GM21528 (cell line): ENCODE data around the gene RTRAF.
A peak's percentile ranks its signal among the peaks of the same experiment; 100 is the strongest.

ENCODE experiments used
- ATAC-seq: cut with Tn5 transposase; IDR thresholded peaks from one replicate; pipeline ENCODE4 v1.9.1; 2021; ENCODE audit warnings: mild to moderate bottlenecking, moderate library complexity; ENCODE audit not compliant: unreplicated experiment, low FRiP score

RTRAF gene

DNA sequence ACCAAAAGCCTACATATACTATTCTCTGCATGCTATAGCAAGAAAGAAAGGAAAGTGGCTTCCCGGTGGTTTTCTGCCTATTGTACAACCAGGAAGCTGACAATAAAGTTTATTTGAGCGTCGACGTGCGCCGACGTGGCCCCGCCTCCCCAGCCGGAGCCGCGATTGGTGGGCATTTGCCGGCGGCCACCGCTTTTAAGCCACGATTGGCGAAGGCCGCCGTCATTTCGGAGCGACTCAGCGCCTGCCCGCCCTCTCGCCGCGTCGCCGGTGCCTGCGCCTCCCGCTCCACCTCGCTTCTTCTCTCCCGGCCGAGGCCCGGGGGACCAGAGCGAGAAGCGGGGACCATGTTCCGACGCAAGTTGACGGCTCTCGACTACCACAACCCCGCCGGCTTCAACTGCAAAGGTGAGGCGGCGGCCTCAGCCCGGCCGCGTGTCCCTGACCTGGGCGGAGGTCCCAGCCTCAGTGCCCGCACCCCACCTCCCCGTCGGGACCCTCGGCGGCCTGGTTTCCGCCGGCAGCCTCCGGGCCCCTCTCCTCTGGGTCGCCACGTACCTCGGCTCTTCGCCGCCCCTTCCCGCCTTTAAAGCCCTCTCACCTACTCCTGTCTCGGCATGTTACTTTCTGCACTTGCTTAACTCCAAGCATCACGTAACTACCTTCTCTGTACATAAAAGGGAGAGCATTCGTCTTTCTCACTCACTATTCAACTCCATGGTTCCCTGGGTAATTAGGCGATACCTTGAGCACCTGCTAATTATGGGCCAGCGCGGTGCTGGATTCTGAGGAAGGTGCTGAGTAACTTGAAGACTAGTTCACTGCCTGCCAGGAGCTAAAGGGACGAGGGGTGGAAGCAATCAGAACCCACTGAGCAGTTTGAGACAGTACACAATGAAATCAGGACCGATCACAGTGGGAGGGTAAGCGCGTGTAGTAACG, at the start of gene RTRAF:
Gene RTRAF (plus strand): TSS at position 254 of the 942 bp plus-strand sequence. CDS start 94 bp downstream, at position 348.
- peak; percentile 96 for ATAC-seq

DNA sequence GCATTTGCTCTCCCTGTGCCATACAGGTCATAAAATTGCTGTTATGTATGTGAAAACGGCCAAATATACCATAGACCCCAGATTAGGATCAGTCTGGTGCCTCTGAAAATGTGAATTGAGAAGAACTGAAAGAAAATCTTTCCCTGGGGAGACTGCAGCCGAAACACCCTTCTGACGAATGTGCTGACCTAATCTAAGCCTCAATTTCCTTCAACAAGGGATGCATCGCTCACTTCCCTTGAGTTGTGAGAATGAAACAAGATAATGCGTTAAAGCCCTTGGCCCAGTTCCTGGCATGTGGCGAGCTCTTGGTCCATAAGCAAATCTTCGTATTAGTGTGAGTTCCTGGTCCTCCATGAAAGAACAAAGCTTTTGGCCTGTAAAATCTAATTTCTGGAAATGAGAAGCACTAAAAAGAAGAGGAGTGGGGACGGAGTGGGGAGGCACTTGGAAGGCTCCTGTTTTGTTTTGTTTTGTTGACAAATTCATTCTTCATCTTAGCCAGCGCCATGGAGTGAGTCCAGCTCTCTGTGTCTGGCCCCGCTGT, 49.5 kb upstream of the RTRAF start:
- no peak for ATAC-seq

DNA sequence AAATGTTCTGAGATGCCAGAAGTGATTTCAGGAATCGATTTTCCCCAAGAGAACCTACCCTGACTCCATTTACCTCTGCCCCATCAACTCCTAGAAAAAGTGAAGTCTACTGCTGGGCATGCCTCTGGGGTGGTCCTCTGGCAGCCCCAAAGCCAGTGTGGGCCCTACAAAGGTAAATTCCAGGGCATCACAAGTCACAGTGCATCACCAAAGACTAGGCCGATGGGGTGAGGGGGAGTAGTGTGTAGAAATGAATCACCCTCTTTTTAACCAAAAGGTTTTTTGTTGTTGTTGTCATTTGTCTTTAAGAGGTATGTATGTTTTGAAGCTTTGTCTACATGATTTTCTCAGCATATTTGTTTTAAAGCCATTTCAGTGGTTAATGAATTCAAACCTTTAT, 46.4 kb upstream of the RTRAF start:
- no peak for ATAC-seq

DNA sequence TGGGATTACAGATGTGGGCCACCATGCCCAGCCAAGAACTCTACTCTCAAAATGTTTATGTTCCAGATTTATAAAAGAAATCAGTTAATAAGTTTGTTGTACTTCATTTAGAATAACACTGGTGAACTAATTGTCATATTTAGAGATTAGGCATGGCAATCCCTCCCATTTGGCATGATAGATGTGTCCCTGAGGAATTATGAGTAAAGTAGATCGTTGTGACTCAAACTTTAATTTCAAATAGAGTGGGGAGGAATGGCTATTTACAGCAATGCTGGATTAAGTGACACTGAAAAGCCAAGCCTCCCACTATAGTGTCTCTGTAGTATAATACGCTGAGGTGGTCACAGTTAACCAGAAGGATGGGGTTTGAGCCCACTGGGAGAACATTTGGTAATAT, 39.3 kb upstream of the RTRAF start:
- no peak for ATAC-seq

DNA sequence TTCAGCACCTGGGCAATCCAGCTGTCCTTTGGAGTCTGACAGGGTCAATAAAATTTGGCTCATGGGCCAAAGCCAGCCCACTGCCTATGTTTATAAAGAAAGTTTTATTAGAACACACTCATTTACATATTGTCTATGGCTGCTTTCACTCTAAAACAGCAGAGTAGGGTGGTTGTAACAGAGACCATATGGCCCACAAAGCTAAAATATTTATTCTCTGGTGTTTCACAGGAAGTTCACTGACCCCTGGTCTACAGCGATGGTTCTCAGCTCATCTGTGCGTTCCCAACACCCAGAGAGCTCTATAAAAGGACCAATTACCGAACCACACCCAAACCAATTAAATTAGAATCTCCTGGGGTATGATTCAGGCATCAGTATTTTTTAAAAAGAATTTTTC, 37.7 kb upstream of the RTRAF start:
- ATAC-seq = no peak

DNA sequence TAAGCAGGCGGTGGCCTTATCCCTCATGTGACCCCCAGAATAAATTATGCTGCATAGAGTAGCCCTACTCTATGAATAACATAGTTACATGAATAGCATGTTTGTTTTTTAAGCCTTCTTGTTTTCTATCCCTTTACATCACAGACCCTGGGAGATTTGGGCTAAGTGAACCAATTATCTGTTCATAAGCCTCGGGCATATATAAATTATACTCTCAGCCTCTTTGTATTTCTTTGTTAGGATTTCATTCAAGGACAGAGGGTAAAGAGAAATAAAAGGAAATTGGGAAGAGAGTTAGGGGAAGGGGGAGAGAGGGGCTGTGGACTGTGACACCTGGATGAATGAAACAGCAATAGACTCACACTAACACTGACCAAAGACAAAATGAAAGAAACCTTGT, 35.3 kb upstream of the RTRAF start:
- ATAC-seq = no peak

DNA sequence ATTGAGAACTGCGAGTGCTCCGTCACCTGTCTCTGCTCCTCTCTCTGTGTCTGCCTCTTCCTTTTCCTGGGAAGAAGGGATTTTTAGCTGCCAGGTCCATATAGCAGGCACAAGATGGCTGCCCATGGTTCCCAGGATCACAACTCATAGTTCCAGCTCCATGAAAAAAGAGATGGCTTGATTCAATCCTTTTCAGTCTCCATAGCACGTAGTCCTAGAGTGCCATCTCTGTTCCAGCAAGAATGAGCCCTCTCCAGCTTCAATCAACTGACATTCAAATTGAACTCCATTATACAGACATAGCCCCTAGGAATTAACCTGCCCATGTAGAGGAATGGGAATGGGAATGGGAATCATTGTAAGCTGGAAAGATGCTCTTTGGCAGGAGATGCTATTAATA, 34.7 kb upstream of the RTRAF start:
- no peak for ATAC-seq

DNA sequence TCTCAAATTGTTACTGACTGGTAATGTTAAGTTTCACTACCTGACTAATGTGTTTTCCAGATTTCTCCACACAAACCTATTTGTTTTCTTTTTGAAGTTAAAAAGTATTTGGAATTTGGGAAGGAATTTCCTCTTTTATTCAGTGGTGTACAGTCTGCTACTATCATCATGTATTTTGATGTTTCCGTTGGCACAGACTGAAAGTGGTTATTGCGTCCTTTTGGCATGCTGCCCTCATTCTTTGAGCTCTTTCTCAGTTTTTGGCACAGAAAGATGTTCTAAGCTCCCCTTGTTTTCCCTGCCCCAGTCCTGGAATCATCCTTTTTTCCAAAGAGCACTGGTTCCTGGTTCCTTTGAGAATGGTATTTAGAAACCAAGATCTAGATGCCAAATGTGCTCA, 31.4 kb upstream of the RTRAF start:
- ATAC-seq = no peak

DNA sequence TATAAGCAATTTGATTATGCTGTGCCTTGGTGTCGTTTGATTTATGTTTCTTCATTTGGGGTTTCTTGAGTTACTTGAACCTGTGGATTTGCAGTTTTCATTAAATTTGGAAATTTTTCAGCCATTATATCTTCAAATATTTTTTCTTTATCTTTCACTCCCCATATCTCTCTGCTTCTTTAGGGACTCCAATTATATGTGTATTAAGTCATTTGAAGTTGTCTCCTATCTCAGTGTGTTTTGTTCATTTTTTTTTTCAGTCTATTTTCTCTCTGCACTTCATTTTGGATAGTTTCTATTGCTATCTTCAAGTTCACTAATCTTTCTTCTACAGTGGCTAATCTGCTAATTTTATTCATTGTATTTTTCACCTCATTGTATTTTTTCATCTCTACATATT, 29.4 kb upstream of the RTRAF start:
- ATAC-seq = no peak

DNA sequence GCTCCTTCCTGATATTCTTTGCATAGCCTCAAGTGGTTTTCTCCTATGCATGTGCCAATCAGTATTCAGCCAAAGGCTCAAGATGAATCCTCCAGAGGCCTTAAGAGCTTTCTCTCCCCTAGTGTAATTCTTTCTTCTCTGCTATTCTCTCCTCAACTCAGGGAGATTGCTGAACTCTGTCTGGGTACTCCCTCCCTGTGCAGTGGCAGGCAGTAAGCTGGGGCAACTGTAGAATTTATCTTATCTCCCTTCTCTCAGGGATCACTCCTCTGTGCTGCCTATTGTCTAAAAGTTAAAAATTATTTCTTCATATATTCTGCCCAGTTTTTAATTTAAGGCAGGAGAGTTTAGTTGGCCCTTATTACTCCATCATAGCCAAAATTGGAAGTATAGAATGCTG, 28.5 kb upstream of the RTRAF start:
- no peak for ATAC-seq

DNA sequence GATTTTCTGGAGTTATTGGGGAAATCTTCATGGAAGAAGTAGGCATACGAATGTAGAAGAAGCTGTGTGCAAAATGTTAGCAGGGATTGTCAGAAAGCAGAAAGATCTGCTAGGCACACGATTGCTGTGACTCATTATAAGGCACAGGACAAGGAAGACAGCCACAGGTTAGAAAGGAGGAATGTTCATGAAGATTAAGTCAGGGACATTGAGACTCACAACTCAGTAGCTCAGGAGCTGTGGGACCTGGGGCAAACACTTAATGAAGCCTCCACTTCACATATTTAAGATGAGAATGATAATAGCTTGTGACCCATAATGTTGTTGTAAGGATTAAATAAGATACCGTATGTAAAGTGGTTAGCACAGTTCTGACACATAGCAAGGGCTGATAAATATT, 26.6 kb upstream of the RTRAF start:
- no peak for ATAC-seq

DNA sequence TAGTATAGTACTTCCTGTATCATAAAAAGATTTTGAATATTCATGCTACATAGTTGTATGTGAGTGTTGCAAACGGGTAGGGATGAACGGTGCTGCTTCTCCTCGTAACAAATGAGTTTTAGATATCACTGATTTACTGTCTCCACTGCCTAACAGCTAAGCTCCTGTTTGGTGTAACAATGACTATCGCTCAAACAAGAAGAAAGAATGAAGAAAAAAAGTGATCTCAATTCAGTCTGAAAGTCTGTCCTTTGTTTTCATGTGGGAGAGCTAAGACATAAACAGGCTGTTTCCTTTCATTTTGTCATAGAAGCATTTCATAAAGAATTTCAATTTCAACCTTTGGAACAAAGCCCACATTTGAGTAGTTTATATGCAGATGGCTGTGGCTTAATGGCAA, 26.1 kb upstream of the RTRAF start:
- ATAC-seq = no peak

DNA sequence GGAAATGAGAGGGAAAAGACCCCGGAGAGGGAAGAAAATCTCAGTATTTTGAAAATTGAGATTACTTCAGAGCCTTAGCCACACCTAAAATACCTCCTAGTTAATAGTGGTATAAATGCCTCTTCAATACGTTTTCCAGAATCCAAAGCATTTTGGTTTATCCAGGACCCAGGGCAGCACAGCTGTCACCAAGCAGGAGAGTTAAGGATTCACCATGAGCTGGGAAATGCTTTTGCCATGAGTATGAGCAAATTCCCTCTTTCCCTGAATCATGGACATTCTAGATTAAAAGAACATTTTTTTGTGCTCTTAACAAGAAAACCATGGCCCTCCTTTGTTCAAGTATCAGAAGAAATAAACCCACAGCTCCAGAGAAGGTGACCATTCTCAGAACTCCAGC, 21.8 kb upstream of the RTRAF start:
- no peak for ATAC-seq

DNA sequence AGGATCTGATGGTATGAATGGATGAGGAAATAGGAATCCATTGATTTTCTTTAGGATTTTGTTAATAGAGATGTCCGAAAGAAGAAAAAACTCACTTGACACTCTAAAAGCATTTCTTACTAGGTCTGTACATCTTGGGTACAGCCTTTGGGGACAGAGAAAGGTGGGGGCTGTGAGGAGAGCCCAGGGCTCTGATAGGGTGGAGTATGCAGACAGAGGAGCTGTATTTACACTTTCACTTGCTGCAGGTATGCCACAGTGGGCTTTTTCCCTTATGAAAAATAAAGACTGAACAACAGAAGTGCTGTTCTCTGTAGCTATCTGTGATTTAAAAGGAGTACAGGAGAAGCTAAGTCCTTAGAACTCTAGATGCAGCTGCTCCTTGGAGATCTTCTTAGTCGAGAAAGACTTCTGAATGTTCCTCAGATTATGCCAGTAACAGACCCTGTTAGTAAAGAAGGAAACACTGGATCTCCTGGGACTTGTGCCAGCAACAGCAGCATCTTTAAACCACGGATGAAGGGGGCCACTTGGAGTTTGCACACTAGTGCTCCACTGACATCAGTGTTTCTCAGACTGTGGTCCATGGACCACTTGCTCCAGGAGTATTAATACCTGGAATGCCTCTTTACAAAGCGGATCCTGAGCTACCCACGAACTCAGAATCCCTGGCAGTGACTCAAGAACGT, 19.4 kb upstream of the RTRAF start:
- no peak for ATAC-seq

DNA sequence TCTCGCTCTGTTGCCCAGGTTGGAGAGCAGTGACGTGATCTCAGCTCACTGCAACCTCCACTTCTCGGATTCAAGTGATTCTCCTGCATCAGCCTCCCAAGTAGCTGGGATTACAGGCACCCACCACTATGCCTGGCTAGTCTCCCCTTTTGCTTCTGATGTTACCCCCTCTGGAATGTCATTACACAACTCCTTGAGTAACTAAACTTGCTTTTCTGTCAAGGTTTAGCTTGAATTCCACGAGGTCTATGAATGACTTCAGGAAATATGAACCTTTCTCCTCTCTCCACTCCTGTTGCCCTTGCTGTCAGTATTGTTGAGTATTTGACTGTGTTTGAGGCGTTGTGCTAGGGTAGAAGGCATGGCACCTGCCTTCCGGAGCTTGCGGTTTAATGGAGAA, 16.8 kb upstream of the RTRAF start:
- no peak for ATAC-seq

DNA sequence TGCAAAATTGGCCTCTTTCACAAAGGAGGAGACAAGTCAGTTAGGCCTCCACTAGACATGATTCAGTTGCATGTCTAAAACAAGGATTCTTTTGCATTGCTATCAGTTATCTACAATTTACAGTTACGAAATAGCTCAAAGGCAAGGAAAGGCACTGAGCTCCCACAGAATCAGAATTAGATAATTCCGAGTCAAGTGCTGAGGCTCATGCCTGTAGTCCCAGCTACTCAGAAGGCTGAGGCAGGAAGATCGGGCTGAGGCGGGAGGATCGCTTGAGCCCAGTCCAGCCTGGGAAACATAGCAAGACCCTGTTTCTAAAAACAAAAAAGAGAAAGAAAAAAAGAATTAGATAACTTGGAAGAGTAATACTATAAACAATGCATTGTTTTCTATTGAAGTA, 12.3 kb upstream of the RTRAF start:
- no peak for ATAC-seq

DNA sequence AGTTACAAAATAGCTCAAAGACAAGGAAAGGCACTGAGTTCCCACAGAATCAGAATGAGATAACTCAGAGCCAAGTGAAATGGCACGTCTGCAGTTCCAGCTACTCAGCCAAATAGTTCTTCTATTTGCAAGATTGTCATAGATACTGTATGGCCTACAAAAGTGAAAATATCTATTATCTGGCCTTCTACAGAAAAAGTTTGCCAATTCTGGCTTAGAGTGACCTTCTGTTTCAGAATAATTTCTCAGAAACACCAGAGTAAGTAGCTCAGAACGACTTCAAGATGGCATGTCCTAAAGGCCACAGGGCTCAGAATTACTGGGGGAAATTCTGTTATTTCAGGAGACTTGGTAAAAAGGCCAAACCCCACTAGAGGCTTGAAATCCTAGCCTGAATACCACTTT, 10.7 kb upstream of the RTRAF start:
- no peak for ATAC-seq

DNA sequence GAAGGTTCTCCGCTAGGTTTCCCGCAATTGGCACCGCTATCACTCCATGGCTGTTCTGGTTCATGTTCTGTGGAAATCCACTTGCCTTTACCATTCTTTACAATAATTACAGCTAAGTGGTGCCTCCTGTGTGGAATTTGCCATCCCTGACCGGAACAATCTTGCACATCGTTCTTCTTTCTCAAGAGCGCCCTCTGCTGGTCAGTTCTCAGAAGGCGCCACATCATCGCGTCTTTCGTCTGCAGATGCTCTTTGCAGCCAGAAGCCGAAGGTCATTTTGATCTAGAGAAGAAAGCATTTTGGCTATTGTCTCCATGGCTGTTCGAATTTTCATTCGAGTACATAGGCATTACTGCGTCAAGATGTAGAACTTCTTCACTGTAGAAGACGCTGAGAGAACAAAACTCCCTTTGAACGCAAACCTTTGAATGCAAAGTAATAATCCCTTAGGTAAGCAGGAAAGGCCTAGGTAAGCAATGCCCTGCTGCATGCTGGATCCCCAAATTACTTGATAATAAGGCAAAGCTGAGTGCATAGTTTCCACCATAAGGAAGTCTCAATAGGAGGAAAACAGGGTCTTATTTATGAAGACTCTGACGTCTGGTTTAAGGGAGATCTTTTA, 10.1 kb upstream of the RTRAF start:
- ATAC-seq = peak; percentile 56

DNA sequence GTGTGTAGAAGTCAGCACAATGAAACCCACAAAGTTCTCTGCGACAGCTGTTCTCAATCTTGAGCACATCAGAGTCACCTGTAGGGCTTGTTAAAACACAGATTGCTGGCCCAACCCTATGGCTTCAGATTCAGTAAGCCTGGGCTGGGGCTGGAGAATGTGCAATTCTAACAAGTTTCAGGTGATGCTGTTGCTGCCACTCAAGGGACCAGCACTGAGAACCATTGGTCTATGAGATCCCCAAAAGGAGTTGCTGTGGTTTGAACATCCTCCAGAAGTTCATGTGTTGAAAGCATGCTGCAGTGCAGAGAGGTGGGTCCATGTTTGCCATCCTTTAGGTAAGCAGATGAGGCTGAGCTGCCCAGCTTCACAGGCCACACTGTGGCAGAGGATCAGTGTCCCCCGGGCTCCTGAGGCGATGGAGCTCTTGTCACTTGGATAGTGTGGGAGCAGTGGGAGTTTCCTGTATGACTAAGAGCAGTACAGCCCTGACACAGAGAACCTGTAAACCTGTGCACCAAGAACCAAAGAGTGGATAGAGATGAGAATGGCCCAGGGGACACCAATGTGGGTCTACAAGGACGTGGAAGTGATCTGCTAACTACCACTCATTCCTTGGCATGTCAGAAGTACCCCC, 8.0 kb upstream of the RTRAF start:
- no peak for ATAC-seq

DNA sequence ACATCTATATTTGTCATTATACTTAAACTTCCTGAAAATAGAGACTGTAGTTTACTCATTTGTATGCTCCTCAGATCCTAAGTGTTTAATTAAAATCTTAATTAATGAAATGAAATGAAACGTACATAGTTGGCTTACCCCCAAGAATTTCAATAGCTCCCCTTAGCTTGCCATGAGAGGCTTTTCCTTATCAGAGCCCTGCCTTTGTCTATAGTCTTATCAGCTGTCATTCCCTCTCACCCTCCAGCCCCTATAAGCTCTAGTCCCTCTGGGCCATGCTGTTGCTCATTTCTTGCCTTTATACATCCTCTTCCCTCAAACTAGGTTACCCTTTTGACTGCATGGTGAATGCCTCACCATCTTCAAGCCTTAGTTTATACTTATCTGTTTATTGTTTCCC, 1.1 kb upstream of the RTRAF start:
- no peak for ATAC-seq

DNA sequence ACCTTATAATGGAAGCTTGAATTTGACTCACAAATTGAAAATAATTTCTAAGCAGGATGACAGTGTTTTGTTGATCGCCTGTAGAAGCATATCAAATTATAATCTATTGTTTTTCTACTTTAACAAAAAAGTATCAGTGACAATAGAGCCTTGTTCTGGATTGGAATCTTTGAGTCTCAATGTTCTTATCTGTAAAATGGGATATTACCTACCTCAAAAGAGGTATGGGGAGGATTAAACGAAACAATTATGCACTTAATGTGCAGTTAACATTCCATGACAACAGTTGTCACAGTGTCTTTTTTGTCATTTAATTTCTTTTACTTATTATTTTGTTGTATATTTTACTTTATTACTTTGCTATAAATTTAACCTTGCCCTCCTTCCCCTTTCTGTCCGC, 1.1 kb downstream of the RTRAF start:
- no peak for ATAC-seq
